BE2C (cell line): ENCODE data around the gene PLCB2.

Experiments used
- DNase-seq: peaks from one replicate; pipeline ENCODE4 v3.0.0-alpha.2; 2020
- H3K27me3 ChIP-seq: fragments of 250-450 bp; sonication (Bioruptor Pico); 2 replicates; pipeline ENCODE4 v1.5.1; 2020; ENCODE audit warnings: mild to moderate bottlenecking
- H3K36me3 ChIP-seq: fragments of 250-450 bp; sonication (Bioruptor Pico); 2 replicates; pipeline ENCODE4 v1.5.1; 2020; ENCODE audit warnings: mild to moderate bottlenecking
- H3K4me1 ChIP-seq: fragments of 250-450 bp; sonication (Bioruptor Pico); 2 replicates; pipeline ENCODE4 v1.5.1; 2020
- H3K4me3 ChIP-seq: 2 replicates; pipeline ENCODE4 v1.5.1; 2011; ENCODE audit warnings: low read depth, low read length
- H3K9me3 ChIP-seq: fragments of 250-450 bp; sonication (Bioruptor Pico); 2 replicates; pipeline ENCODE4 v1.5.1; 2020
- TF ChIP-seq, protein P1 (sequence below): IDR thresholded peaks from 2 replicates; pipeline ENCODE4 v1.5.1; 2012; ENCODE audit warnings: mild to moderate bottlenecking, low read depth, low read length

The PLCB2 gene

GRCh38 chr15:40338041-40338657 lies 30.4 kb upstream of the PLCB2 start:
- Histone ChIP-seq H3K36me3 (no peaks in the 10 kb centered on the region), H3K27me3 (no peaks in the 10 kb centered on the region), H3K9me3 (no peaks in the 10 kb centered on the region), H3K4me1 (peaks cover 71% of the 10 kb centered on the region), H3K4me3 (no peak overlapping the region)
- TF ChIP-seq, protein P1, sequence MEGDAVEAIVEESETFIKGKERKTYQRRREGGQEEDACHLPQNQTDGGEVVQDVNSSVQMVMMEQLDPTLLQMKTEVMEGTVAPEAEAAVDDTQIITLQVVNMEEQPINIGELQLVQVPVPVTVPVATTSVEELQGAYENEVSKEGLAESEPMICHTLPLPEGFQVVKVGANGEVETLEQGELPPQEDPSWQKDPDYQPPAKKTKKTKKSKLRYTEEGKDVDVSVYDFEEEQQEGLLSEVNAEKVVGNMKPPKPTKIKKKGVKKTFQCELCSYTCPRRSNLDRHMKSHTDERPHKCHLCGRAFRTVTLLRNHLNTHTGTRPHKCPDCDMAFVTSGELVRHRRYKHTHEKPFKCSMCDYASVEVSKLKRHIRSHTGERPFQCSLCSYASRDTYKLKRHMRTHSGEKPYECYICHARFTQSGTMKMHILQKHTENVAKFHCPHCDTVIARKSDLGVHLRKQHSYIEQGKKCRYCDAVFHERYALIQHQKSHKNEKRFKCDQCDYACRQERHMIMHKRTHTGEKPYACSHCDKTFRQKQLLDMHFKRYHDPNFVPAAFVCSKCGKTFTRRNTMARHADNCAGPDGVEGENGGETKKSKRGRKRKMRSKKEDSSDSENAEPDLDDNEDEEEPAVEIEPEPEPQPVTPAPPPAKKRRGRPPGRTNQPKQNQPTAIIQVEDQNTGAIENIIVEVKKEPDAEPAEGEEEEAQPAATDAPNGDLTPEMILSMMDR, result peak; percentile 96
- DNase-seq, result peak; percentile 89

- peaks cover 71% of the 10 kb centered on the region for H3K4me1 ChIP-seq
- TF ChIP-seq, protein P1, result no peak
Measured at GRCh38 chr15:40337597-40337996, 29.9 kb upstream of the PLCB2 start.

GRCh38 chr15:40336744-40337122 lies 29.0 kb upstream of the PLCB2 start:
- DNase-seq, result no peak
- TF ChIP-seq, protein P1, result peak; percentile 20; the same call in 1 of the 2 replicates
- Histone ChIP-seq H3K4me3 (no peak overlapping the region), H3K9me3 (no peaks in the 10 kb centered on the region), H3K27me3 (no peaks in the 10 kb centered on the region), H3K4me1 (peaks cover 71% of the 10 kb centered on the region), H3K36me3 (no peaks in the 10 kb centered on the region)

More at GRCh38 chr15:40337597-40337996, 29.9 kb upstream of the PLCB2 start:
- no peaks in the 10 kb centered on the region for H3K27me3 ChIP-seq
- H3K9me3 ChIP-seq, result no peaks in the 10 kb centered on the region
- no peak for DNase-seq
- no peaks in the 10 kb centered on the region for H3K36me3 ChIP-seq
- no peak overlapping the region for H3K4me3 ChIP-seq

DNA sequence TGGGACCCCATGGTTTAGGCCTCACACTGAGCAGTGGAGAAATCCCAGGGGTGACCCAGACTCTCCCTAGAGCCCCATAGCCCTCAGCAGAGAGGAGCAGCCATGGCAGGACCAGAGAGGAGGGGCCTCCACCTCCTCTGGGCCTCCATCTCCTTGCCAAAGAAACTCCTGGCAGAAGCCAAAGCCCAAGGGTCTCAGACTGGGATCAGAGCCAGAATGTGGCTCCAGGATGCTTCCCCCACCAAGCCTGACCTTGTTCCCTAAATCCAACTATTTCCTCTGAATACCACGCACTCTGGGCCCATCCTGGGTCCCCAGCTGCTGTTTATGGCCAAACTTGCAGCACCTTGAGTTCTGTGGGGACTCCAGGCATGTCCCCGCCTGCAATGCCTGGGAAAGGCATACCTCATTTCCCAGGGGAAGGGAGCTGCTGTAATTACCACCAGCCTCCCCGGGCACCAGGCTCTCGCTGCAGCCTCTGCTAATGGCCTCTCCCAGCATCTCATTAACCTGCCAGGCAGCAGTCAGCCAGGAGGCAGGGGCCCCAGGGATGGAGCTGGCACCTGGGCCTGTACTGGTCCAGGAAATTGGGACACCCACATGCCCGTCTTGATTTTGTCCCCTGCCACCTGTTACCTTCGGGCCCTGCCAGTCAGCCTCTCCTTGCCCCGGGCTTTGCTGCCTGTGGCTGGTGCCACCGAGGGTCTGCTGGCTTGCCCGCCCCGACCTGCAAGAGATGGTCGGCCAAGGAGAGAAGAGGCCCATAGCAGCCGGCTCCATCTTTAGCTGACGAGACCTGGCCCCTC lies 28.4 kb upstream of the PLCB2 start:
- Histone ChIP-seq H3K27me3 (no peaks in the 10 kb centered on the region), H3K4me1 (peaks cover 65% of the 10 kb centered on the region), H3K36me3 (no peaks in the 10 kb centered on the region), H3K4me3 (no peak overlapping the region), H3K9me3 (no peaks in the 10 kb centered on the region)
- peak; percentile 81 for DNase-seq
- TF ChIP-seq, protein P1, result no peak

GRCh38 chr15:40334941-40335795 lies 27.4 kb upstream of the PLCB2 start:
- peaks cover 62% of the 10 kb centered on the region for H3K4me1 ChIP-seq
- H3K9me3 ChIP-seq, result no peaks in the 10 kb centered on the region
- H3K36me3 ChIP-seq, result no peaks in the 10 kb centered on the region
- H3K27me3 ChIP-seq, result no peaks in the 10 kb centered on the region
- DNase-seq, result peak; percentile 47
- H3K4me3 ChIP-seq, result no peak overlapping the region
- TF ChIP-seq, protein P1, result no peak
